ENCODE results near the gene ABCC10. TPM values are rescaled to one million over a fixed set of nuclear protein-coding genes. Genes with fewer than 3 reads are reported as not detected.

ABCC10 gene
- total RNA-seq, 4 donors from 2014 or later: 7.0 to 12.9 (median 9.7) TPM

GRCh38 chr6:43402820-43403219 lies 24.5 kb upstream of the ABCC10 start:
- TF ChIP-seq, protein P1, sequence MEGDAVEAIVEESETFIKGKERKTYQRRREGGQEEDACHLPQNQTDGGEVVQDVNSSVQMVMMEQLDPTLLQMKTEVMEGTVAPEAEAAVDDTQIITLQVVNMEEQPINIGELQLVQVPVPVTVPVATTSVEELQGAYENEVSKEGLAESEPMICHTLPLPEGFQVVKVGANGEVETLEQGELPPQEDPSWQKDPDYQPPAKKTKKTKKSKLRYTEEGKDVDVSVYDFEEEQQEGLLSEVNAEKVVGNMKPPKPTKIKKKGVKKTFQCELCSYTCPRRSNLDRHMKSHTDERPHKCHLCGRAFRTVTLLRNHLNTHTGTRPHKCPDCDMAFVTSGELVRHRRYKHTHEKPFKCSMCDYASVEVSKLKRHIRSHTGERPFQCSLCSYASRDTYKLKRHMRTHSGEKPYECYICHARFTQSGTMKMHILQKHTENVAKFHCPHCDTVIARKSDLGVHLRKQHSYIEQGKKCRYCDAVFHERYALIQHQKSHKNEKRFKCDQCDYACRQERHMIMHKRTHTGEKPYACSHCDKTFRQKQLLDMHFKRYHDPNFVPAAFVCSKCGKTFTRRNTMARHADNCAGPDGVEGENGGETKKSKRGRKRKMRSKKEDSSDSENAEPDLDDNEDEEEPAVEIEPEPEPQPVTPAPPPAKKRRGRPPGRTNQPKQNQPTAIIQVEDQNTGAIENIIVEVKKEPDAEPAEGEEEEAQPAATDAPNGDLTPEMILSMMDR (IDR thresholded peaks at IDR 0.05; ENCODE audit: low read depth): no peak

GRCh38 chr6:43405354-43405753 lies 22.0 kb upstream of the ABCC10 start:
- TF ChIP-seq, protein P1 (IDR thresholded peaks at IDR 0.05; ENCODE audit: low read depth): no peak

GRCh38 chr6:43407296-43407695 lies 20.0 kb upstream of the ABCC10 start:
- TF ChIP-seq, protein P1 (IDR thresholded peaks at IDR 0.05; ENCODE audit: low read depth): no peak

GRCh38 chr6:43408259-43408658 lies 19.1 kb upstream of the ABCC10 start:
- TF ChIP-seq, protein P1 (IDR thresholded peaks at IDR 0.05; ENCODE audit: low read depth): no peak

DNA sequence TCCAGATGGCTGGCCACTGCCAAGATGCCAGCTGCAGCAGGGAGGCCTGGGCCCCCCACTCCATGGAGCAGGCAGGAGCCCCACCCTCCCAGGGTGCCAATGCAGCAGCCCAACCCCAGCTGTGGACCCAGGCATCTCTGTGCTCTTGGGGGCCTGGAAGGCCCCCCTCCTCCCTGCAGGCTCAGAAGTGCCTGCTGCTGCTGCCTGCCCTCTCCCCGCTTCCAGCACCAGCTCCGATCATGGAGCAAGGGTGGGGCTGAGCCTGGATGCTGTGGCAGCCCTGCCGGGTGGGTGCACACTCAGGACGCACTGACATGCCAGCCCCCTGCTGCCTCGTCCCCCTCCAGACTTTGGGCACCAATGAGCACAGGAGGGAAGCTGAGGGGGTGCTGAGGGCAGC lies 14.8 kb upstream of the ABCC10 start:
- TF ChIP-seq, protein P1 (IDR thresholded peaks at IDR 0.05; ENCODE audit: low read depth): no peak

- TF ChIP-seq, protein P1 (IDR thresholded peaks at IDR 0.05; ENCODE audit: low read depth): no peak
Measured at GRCh38 chr6:43413002-43413401, 14.3 kb upstream of the ABCC10 start.

DNA sequence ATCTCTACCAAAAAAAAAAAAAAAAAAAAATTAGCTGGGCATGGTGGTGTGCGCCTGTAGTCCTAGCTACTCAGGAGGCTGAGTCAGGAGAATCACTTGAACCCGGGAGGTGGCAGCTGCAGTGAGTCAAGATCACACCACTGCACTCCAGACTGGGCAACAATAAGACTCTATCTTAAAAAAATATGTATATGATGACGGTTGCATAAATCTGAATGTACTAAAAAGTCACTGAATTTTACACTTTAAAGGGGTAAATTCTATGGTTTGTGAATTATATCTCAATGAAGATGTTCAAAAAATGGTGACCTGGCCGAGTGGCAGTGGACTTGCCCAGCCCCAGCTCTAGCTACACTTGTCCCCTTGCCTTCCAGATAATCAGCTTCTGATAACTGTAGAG lies 10.4 kb upstream of the ABCC10 start:
- TF ChIP-seq, protein P1 (IDR thresholded peaks at IDR 0.05; ENCODE audit: low read depth): no peak

All from subcutaneous adipose tissue (tissue), 4 donors.